ENCODE measurements around the gene B3GALNT2.

DNA sequence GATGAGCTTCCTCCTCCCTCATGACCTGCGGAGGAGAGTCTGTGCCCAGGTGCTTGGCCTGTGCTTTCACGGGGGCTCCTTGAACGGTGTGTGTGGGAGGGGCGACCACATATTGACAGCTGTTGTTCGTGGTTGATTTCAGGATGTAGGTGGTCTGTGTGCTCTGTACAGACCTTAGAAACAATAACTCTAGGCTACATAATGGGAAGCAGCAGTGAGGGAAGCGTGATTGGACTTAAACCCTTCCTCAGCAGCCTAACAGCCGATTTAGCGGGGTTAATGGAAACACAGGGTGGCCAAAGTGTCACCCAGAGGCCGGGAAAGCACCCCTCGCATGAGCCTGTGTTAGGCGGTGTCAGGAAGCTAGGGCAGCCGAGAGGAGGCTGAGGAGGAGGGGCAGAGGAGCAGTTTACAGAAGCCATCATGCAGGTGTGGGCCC, 81.0 kb downstream of the B3GALNT2 start:
- TF ChIP-seq TAF1 (IDR thresholded peaks at IDR 0.05; ENCODE audit: borderline replicate concordance, insufficient read depth, low read length) (no peak), SIN3A (IDR thresholded peaks at IDR 0.05; ENCODE audit: borderline replicate concordance, insufficient read depth, low read length) (no peak), POLR2AphosphoS5 (IDR thresholded peaks at IDR 0.05; ENCODE audit: low read depth, low read length) (no peak), FOXP2 (optimal IDR thresholded peaks at IDR 0.05; ENCODE audit: borderline replicate concordance, extremely low read depth, extremely low read length, insufficient read depth) (no peak)
- TF ChIP-seq, protein P1, sequence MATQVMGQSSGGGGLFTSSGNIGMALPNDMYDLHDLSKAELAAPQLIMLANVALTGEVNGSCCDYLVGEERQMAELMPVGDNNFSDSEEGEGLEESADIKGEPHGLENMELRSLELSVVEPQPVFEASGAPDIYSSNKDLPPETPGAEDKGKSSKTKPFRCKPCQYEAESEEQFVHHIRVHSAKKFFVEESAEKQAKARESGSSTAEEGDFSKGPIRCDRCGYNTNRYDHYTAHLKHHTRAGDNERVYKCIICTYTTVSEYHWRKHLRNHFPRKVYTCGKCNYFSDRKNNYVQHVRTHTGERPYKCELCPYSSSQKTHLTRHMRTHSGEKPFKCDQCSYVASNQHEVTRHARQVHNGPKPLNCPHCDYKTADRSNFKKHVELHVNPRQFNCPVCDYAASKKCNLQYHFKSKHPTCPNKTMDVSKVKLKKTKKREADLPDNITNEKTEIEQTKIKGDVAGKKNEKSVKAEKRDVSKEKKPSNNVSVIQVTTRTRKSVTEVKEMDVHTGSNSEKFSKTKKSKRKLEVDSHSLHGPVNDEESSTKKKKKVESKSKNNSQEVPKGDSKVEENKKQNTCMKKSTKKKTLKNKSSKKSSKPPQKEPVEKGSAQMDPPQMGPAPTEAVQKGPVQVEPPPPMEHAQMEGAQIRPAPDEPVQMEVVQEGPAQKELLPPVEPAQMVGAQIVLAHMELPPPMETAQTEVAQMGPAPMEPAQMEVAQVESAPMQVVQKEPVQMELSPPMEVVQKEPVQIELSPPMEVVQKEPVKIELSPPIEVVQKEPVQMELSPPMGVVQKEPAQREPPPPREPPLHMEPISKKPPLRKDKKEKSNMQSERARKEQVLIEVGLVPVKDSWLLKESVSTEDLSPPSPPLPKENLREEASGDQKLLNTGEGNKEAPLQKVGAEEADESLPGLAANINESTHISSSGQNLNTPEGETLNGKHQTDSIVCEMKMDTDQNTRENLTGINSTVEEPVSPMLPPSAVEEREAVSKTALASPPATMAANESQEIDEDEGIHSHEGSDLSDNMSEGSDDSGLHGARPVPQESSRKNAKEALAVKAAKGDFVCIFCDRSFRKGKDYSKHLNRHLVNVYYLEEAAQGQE (IDR thresholded peaks at IDR 0.05; ENCODE audit: insufficient read depth in 1 of 2, low read depth in 2 of 2, low read length in 2 of 2), result no peak

Measured in PFSK-1 (cell line).